Peyer's patch (tissue), 4 donors: ENCODE results near the gene FAM32A. TPM values are rescaled to one million over a fixed set of nuclear protein-coding genes. Genes with fewer than 3 reads are reported as not detected.

ENCODE experiments used
- DNase-seq, 3 donors: peaks; one replicate each; pipeline ENCODE4 v3.0.0-alpha.2; 2017 to 2019
- H3K27ac ChIP-seq, 4 donors: fragments of 200-600 bp; sonication (generic); one replicate each; pipeline ENCODE4 v1.5.1; 2016 to 2019
- H3K27me3 ChIP-seq, 2 donors: fragments of 200-600 bp; sonication (generic); one replicate each; pipeline ENCODE4 v1.5.1; 2019
- H3K36me3 ChIP-seq, 3 donors: fragments of 200-600 bp; sonication (generic); one replicate each; pipeline ENCODE4 v1.5.1; 2016 to 2019
- H3K4me1 ChIP-seq, 4 donors: fragments of 200-600 bp; sonication (generic); one replicate each; pipeline ENCODE4 v1.5.1; 2016 to 2019
- H3K4me3 ChIP-seq, 4 donors: fragments of 200-600 bp; sonication (generic); 1 replicate in 3 of 4; 2 replicates in 1 of 4; pipeline ENCODE4 v1.5.1; 2016 to 2019; ENCODE audit warnings: mild to moderate bottlenecking in 1 of 4
- H3K9me3 ChIP-seq, 4 donors: fragments of 200-600 bp; sonication (generic); one replicate each; pipeline ENCODE4 v1.5.1; 2016 to 2019; ENCODE audit warnings: mild to moderate bottlenecking in 1 of 4
- CTCF ChIP-seq, 6 experiments: fragments of 450-650 bp in 4 of 6; fragments of 200-600 bp in 2 of 6; sonication (generic) in 1 of 6; IDR thresholded peaks; one replicate each; pipeline ENCODE4 v1.5.1; 2017 to 2019; ENCODE audit warnings: antibody characterized with exemption in 6 of 6, mild to moderate bottlenecking in 3 of 6, moderate library complexity in 1 of 6
- POLR2A ChIP-seq, 2 donors: fragments of 450-650 bp; IDR thresholded peaks; one replicate each; pipeline ENCODE4 v1.5.1; 2017; ENCODE audit warnings: antibody characterized with exemption in 2 of 2, mild to moderate bottlenecking in 2 of 2, moderate library complexity in 2 of 2
- total RNA-seq, 4 donors: library from RNA; depleted of rRNA; stranded (reverse); fragments of >200 nt; gene quantifications; one replicate each; pipeline ENCODE4 v1.1.0, GENCODE V29; 2016

FAM32A gene
- total RNA-seq, 4 donors from 2014 or later: 88.0 to 116 (median 102) TPM

- TF ChIP-seq POLR2A (IDR thresholded peaks at IDR 0.05): no peak
- TF ChIP-seq CTCF (IDR thresholded peaks at IDR 0.05): no peak
- Histone ChIP-seq H3K4me3 (no peak overlapping the region), H3K9me3 (no peaks in the 10 kb centered on the region), H3K27ac (no peak overlapping the region), H3K27me3 (no peaks in the 10 kb centered on the region), H3K4me1 (no peaks in the 10 kb centered on the region), H3K36me3 (peaks cover 0 to 77% (median 0%) of the 10 kb centered on the region in 3 donors)
- DNase-seq: no peak
Observed at GRCh38 chr19:16232568-16232967, 47.4 kb downstream of the FAM32A start.

- Histone ChIP-seq H3K4me1 (no peaks in the 10 kb centered on the region), H3K27ac (no peak overlapping the region), H3K4me3 (no peak overlapping the region), H3K36me3 (peaks cover 0 to 70% (median 0%) of the 10 kb centered on the region in 3 donors), H3K27me3 (no peaks in the 10 kb centered on the region), H3K9me3 (no peaks in the 10 kb centered on the region)
- no peak for TF ChIP-seq CTCF (IDR thresholded peaks at IDR 0.05)
- no peak for TF ChIP-seq POLR2A (IDR thresholded peaks at IDR 0.05)
- DNase-seq: no peak
Observed at GRCh38 chr19:16233081-16233776, 48.0 kb downstream of the FAM32A start.

GRCh38 chr19:16233836-16234551, 48.8 kb downstream of the FAM32A start:
- Histone ChIP-seq H3K27ac (no peak overlapping the region), H3K36me3 (peaks cover 0 to 62% (median 0%) of the 10 kb centered on the region in 3 donors), H3K27me3 (no peaks in the 10 kb centered on the region), H3K4me3 (no peak overlapping the region), H3K9me3 (no peaks in the 10 kb centered on the region), H3K4me1 (no peaks in the 10 kb centered on the region)
- TF ChIP-seq POLR2A (IDR thresholded peaks at IDR 0.05) (no peak), CTCF (IDR thresholded peaks at IDR 0.05) (no peak)
- DNase-seq: no peak

GRCh38 chr19:16234552-16235445, 49.6 kb downstream of the FAM32A start:
- H3K36me3 ChIP-seq: peaks cover 0 to 54% (median 0%) of the 10 kb centered on the region in 3 donors
- TF ChIP-seq CTCF (IDR thresholded peaks at IDR 0.05) (no peak), POLR2A (IDR thresholded peaks at IDR 0.05) (no peak)

GRCh38 chr19:16235811-16236652, 50.8 kb downstream of the FAM32A start:
- peak in 1 of 3 donors; percentile 40 for DNase-seq
- TF ChIP-seq POLR2A (IDR thresholded peaks at IDR 0.05): no peak
- no peak for TF ChIP-seq CTCF (IDR thresholded peaks at IDR 0.05)
- Histone ChIP-seq H3K4me1 (no peaks in the 10 kb centered on the region), H3K9me3 (no peaks in the 10 kb centered on the region), H3K27me3 (no peaks in the 10 kb centered on the region), H3K4me3 (no peak overlapping the region), H3K27ac (no peak overlapping the region), H3K36me3 (peaks cover 0 to 44% (median 0%) of the 10 kb centered on the region in 3 donors)

More at GRCh38 chr19:16234552-16235445, 49.6 kb downstream of the FAM32A start:
- Histone ChIP-seq H3K4me3 (no peak overlapping the region), H3K4me1 (no peaks in the 10 kb centered on the region), H3K27me3 (no peaks in the 10 kb centered on the region), H3K9me3 (no peaks in the 10 kb centered on the region), H3K27ac (no peak overlapping the region)
- DNase-seq: no peak
